HL-60 (cell line): ENCODE measurements around the gene AFAP1.

Experiments
- GABPA ChIP-seq: IDR thresholded peaks from 2 replicates; pipeline ENCODE4 v1.6.1; 2012; ENCODE audit warnings: low read depth
- POLR2AphosphoS5 ChIP-seq: IDR thresholded peaks from 2 replicates; pipeline ENCODE4 v1.6.1; 2012; ENCODE audit warnings: low read depth
- TF ChIP-seq, protein P1 (sequence below): IDR thresholded peaks from one replicate; pipeline ENCODE4 v1.5.1; 2011; ENCODE audit warnings: low read length, control low read depth, inconsistent platforms; ENCODE audit not compliant: insufficient read depth
- TF ChIP-seq, protein P2 (sequence below): IDR thresholded peaks from 2 replicates; pipeline ENCODE4 v1.6.1; 2012; ENCODE audit warnings: low read depth; ENCODE audit not compliant: insufficient replicate concordance

DNA sequence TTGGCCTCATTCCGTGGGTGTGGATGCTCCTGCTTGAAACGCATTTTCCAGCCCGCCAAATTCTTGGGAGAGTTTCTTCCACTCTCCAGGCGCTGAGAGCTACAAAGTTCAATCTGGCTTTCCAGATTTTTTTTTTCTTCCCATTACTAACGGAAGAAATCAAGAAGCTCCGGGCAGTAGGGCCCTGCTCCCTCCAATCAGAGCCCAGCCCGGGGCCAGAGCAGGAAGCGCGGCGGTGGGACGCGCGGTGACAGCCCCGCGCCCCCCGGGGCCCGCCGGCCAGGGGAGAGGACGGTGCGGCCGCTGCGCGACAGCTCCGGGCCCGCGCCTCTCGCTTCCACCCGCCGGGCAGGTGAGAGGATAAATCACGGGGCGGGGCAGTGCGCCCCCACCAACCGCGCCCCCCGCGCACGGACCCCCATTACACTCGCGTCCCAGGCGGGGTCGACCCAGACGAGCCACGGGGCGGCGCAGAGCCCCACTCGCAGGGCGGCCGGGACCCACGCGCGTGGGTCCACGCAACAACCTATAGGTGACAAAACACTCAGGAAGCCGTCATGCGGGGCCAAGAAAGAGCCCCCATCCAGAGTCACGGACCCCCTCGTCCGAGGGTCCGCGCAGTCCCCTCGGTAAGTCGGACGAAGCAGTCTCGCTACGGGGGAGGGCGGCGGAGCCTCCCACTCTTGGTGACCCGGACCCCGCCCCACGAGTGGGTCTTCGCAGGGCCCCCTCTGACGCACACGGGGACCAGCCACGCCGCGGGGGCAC, 868 bp downstream of the AFAP1 start:
- TF ChIP-seq, protein P1, sequence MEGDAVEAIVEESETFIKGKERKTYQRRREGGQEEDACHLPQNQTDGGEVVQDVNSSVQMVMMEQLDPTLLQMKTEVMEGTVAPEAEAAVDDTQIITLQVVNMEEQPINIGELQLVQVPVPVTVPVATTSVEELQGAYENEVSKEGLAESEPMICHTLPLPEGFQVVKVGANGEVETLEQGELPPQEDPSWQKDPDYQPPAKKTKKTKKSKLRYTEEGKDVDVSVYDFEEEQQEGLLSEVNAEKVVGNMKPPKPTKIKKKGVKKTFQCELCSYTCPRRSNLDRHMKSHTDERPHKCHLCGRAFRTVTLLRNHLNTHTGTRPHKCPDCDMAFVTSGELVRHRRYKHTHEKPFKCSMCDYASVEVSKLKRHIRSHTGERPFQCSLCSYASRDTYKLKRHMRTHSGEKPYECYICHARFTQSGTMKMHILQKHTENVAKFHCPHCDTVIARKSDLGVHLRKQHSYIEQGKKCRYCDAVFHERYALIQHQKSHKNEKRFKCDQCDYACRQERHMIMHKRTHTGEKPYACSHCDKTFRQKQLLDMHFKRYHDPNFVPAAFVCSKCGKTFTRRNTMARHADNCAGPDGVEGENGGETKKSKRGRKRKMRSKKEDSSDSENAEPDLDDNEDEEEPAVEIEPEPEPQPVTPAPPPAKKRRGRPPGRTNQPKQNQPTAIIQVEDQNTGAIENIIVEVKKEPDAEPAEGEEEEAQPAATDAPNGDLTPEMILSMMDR, result no peak
- TF ChIP-seq POLR2AphosphoS5 (no peak), GABPA (no peak)
- TF ChIP-seq, protein P2, sequence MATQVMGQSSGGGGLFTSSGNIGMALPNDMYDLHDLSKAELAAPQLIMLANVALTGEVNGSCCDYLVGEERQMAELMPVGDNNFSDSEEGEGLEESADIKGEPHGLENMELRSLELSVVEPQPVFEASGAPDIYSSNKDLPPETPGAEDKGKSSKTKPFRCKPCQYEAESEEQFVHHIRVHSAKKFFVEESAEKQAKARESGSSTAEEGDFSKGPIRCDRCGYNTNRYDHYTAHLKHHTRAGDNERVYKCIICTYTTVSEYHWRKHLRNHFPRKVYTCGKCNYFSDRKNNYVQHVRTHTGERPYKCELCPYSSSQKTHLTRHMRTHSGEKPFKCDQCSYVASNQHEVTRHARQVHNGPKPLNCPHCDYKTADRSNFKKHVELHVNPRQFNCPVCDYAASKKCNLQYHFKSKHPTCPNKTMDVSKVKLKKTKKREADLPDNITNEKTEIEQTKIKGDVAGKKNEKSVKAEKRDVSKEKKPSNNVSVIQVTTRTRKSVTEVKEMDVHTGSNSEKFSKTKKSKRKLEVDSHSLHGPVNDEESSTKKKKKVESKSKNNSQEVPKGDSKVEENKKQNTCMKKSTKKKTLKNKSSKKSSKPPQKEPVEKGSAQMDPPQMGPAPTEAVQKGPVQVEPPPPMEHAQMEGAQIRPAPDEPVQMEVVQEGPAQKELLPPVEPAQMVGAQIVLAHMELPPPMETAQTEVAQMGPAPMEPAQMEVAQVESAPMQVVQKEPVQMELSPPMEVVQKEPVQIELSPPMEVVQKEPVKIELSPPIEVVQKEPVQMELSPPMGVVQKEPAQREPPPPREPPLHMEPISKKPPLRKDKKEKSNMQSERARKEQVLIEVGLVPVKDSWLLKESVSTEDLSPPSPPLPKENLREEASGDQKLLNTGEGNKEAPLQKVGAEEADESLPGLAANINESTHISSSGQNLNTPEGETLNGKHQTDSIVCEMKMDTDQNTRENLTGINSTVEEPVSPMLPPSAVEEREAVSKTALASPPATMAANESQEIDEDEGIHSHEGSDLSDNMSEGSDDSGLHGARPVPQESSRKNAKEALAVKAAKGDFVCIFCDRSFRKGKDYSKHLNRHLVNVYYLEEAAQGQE, result no peak
